ENCODE results near the gene TMEM63A.
"Not testable (repeated sequence)": the region's sequence is repeated elsewhere in the genome, so short reads cannot be mapped to it uniquely, and the experiment has no call there.

Gene TMEM63A

GRCh38 chr1:225842074-225842473 is 40.1 kb downstream of the TMEM63A start:
- Histone ChIP-seq H3K36me3 (ENCODE audit: control insufficient read depth, insufficient read depth, low read length) (peaks cover 19% of the 10 kb centered on the region), H3K4me2 (ENCODE audit: low read length) (no peak overlapping the region), H2AK5ac (ENCODE audit: low read length) (no peak overlapping the region), H3K18ac (ENCODE audit: low read length) (no peak overlapping the region), H4K5ac (ENCODE audit: low read length) (no peak overlapping the region), H2BK5ac (ENCODE audit: low read length) (no peak overlapping the region), H3K27ac (ENCODE audit: low read depth, low read length) (no peak overlapping the region), H2BK15ac (replicated peaks; ENCODE audit: low read depth) (no peak overlapping the region), H3K9ac (ENCODE audit: low read length) (no peak overlapping the region), H3K4ac (ENCODE audit: low read depth, low read length) (no peak overlapping the region), H3K4me1 (ENCODE audit: control insufficient read depth, low read depth, low read length) (no peaks in the 10 kb centered on the region), H3K4me3 (ENCODE audit: low read length) (no peak overlapping the region), H3K79me1 (ENCODE audit: low read length) (no peaks in the 10 kb centered on the region), H2BK120ac (ENCODE audit: low read depth, low read length) (no peak overlapping the region), H3K27me3 (ENCODE audit: insufficient read depth, low read length, poor library complexity) (no peaks in the 10 kb centered on the region), H4K8ac (ENCODE audit: low read depth, low read length) (no peak overlapping the region), H3K23ac (ENCODE audit: low read length) (no peak overlapping the region), H3K56ac (ENCODE audit: low read length) (no peak overlapping the region), H3K79me2 (ENCODE audit: control insufficient read depth, insufficient read depth, low read length) (no peaks in the 10 kb centered on the region)
- DNase-seq = no peak
- WGBS (ENCODE audit: extremely low coverage, insufficient coverage, low lambda C conversion rate) = no CpG with 5 or more reads among the region's 12 CpGs

GRCh38 chr1:225840713-225841112 is 41.5 kb downstream of the TMEM63A start:
- Histone ChIP-seq H3K27ac (ENCODE audit: low read depth, low read length) (no peak overlapping the region), H4K8ac (ENCODE audit: low read depth, low read length) (no peak overlapping the region), H3K4me2 (ENCODE audit: low read length) (no peak overlapping the region), H2BK5ac (ENCODE audit: low read length) (no peak overlapping the region), H4K5ac (ENCODE audit: low read length) (no peak overlapping the region), H3K4me1 (ENCODE audit: control insufficient read depth, low read depth, low read length) (no peaks in the 10 kb centered on the region), H3K23ac (ENCODE audit: low read length) (no peak overlapping the region), H2BK120ac (ENCODE audit: low read depth, low read length) (no peak overlapping the region), H3K27me3 (ENCODE audit: insufficient read depth, low read length, poor library complexity) (no peaks in the 10 kb centered on the region), H3K4me3 (ENCODE audit: low read length) (no peak overlapping the region), H3K56ac (ENCODE audit: low read length) (no peak overlapping the region), H3K18ac (ENCODE audit: low read length) (no peak overlapping the region), H3K79me2 (ENCODE audit: control insufficient read depth, insufficient read depth, low read length) (no peaks in the 10 kb centered on the region), H3K36me3 (ENCODE audit: control insufficient read depth, insufficient read depth, low read length) (peaks cover 12% of the 10 kb centered on the region), H3K9ac (ENCODE audit: low read length) (no peak overlapping the region), H2BK15ac (replicated peaks; ENCODE audit: low read depth) (no peak overlapping the region), H2AK5ac (ENCODE audit: low read length) (no peak overlapping the region), H3K4ac (ENCODE audit: low read depth, low read length) (no peak overlapping the region), H3K79me1 (ENCODE audit: low read length) (no peaks in the 10 kb centered on the region)
- WGBS (ENCODE audit: extremely low coverage, insufficient coverage, low lambda C conversion rate) = no CpG with 5 or more reads among the region's 4 CpGs
- no peak for DNase-seq

GRCh38 chr1:225840223-225840610 is 42.0 kb downstream of the TMEM63A start:
- H2BK5ac ChIP-seq (ENCODE audit: low read length) = no peak overlapping the region
- H3K9ac ChIP-seq (ENCODE audit: low read length) = no peak overlapping the region
- H3K18ac ChIP-seq (ENCODE audit: low read length) = no peak overlapping the region
- no peak overlapping the region for H3K4ac ChIP-seq (ENCODE audit: low read depth, low read length)
- H2BK15ac ChIP-seq (replicated peaks; ENCODE audit: low read depth) = no peak overlapping the region
- H3K4me2 ChIP-seq (ENCODE audit: low read length) = no peak overlapping the region
- H2AK5ac ChIP-seq (ENCODE audit: low read length) = no peak overlapping the region
- no peak overlapping the region for H3K4me3 ChIP-seq (ENCODE audit: low read length)
- H4K5ac ChIP-seq (ENCODE audit: low read length) = no peak overlapping the region
- no peak overlapping the region for H2BK120ac ChIP-seq (ENCODE audit: low read depth, low read length)
- no peak overlapping the region for H3K27ac ChIP-seq (ENCODE audit: low read depth, low read length)
- H3K23ac ChIP-seq (ENCODE audit: low read length) = no peak overlapping the region
- WGBS (ENCODE audit: extremely low coverage, insufficient coverage, low lambda C conversion rate) = no CpG with 5 or more reads among the region's 1 CpG
- no peaks in the 10 kb centered on the region for H3K27me3 ChIP-seq (ENCODE audit: insufficient read depth, low read length, poor library complexity)
- no peak for DNase-seq
- no peaks in the 10 kb centered on the region for H3K79me1 ChIP-seq (ENCODE audit: low read length)
- H3K79me2 ChIP-seq (ENCODE audit: control insufficient read depth, insufficient read depth, low read length) = no peaks in the 10 kb centered on the region
- H3K56ac ChIP-seq (ENCODE audit: low read length) = no peak overlapping the region
- H4K8ac ChIP-seq (ENCODE audit: low read depth, low read length) = no peak overlapping the region
- peaks cover 12% of the 10 kb centered on the region for H3K36me3 ChIP-seq (ENCODE audit: control insufficient read depth, insufficient read depth, low read length)
- no peaks in the 10 kb centered on the region for H3K4me1 ChIP-seq (ENCODE audit: control insufficient read depth, low read depth, low read length)

GRCh38 chr1:225838793-225839192 is 43.4 kb downstream of the TMEM63A start:
- no peak overlapping the region for H2BK120ac ChIP-seq (ENCODE audit: low read depth, low read length)
- H4K5ac ChIP-seq (ENCODE audit: low read length) = no peak overlapping the region
- H2BK15ac ChIP-seq (replicated peaks; ENCODE audit: low read depth) = no peak overlapping the region
- H3K4me3 ChIP-seq (ENCODE audit: low read length) = no peak overlapping the region
- H3K18ac ChIP-seq (ENCODE audit: low read length) = no peak overlapping the region
- H3K4me1 ChIP-seq (ENCODE audit: control insufficient read depth, low read depth, low read length) = no peaks in the 10 kb centered on the region
- no peak overlapping the region for H4K8ac ChIP-seq (ENCODE audit: low read depth, low read length)
- peaks cover 10% of the 10 kb centered on the region for H3K36me3 ChIP-seq (ENCODE audit: control insufficient read depth, insufficient read depth, low read length)
- H3K27ac ChIP-seq (ENCODE audit: low read depth, low read length) = no peak overlapping the region
- H2AK5ac ChIP-seq (ENCODE audit: low read length) = no peak overlapping the region
- H3K23ac ChIP-seq (ENCODE audit: low read length) = no peak overlapping the region
- H3K79me1 ChIP-seq (ENCODE audit: low read length) = no peaks in the 10 kb centered on the region
- no peak overlapping the region for H2BK5ac ChIP-seq (ENCODE audit: low read length)
- H3K9ac ChIP-seq (ENCODE audit: low read length) = no peak overlapping the region
- no peak overlapping the region for H3K4me2 ChIP-seq (ENCODE audit: low read length)
- H3K79me2 ChIP-seq (ENCODE audit: control insufficient read depth, insufficient read depth, low read length) = no peaks in the 10 kb centered on the region
- WGBS (ENCODE audit: extremely low coverage, insufficient coverage, low lambda C conversion rate) = no CpG with 5 or more reads among the region's 14 CpGs
- no peaks in the 10 kb centered on the region for H3K27me3 ChIP-seq (ENCODE audit: insufficient read depth, low read length, poor library complexity)
- DNase-seq = no peak
- H3K56ac ChIP-seq (ENCODE audit: low read length) = no peak overlapping the region
- no peak overlapping the region for H3K4ac ChIP-seq (ENCODE audit: low read depth, low read length)

GRCh38 chr1:225836296-225836695 is 45.9 kb downstream of the TMEM63A start:
- not testable (repeated sequence) for H3K23ac ChIP-seq (ENCODE audit: low read length); H2AK5ac ChIP-seq (ENCODE audit: low read length); H3K4me3 ChIP-seq (ENCODE audit: low read length); H3K9ac ChIP-seq (ENCODE audit: low read length); H4K5ac ChIP-seq (ENCODE audit: low read length); H3K4ac ChIP-seq (ENCODE audit: low read depth, low read length); H3K27ac ChIP-seq (ENCODE audit: low read depth, low read length); H3K4me1 ChIP-seq (ENCODE audit: control insufficient read depth, low read depth, low read length); H3K18ac ChIP-seq (ENCODE audit: low read length); H2BK120ac ChIP-seq (ENCODE audit: low read depth, low read length); H3K27me3 ChIP-seq (ENCODE audit: insufficient read depth, low read length, poor library complexity); H3K79me2 ChIP-seq (ENCODE audit: control insufficient read depth, insufficient read depth, low read length); H3K4me2 ChIP-seq (ENCODE audit: low read length); H2BK15ac ChIP-seq (replicated peaks; ENCODE audit: low read depth); H2BK5ac ChIP-seq (ENCODE audit: low read length); DNase-seq; H3K79me1 ChIP-seq (ENCODE audit: low read length); H4K8ac ChIP-seq (ENCODE audit: low read depth, low read length); H3K56ac ChIP-seq (ENCODE audit: low read length)
- WGBS (ENCODE audit: extremely low coverage, insufficient coverage, low lambda C conversion rate) = no CpG with 5 or more reads among the region's 4 CpGs
- H3K36me3 ChIP-seq (ENCODE audit: control insufficient read depth, insufficient read depth, low read length) = peaks cover 14% of the 10 kb centered on the region

GRCh38 chr1:225835856-225836255 is 46.3 kb downstream of the TMEM63A start:
- no peak overlapping the region for H3K9ac ChIP-seq (ENCODE audit: low read length)
- no peaks in the 10 kb centered on the region for H3K79me1 ChIP-seq (ENCODE audit: low read length)
- no peak overlapping the region for H2BK5ac ChIP-seq (ENCODE audit: low read length)
- H3K79me2 ChIP-seq (ENCODE audit: control insufficient read depth, insufficient read depth, low read length) = no peaks in the 10 kb centered on the region
- no peak overlapping the region for H3K56ac ChIP-seq (ENCODE audit: low read length)
- H3K4ac ChIP-seq (ENCODE audit: low read depth, low read length) = no peak overlapping the region
- no peaks in the 10 kb centered on the region for H3K4me1 ChIP-seq (ENCODE audit: control insufficient read depth, low read depth, low read length)
- H3K27me3 ChIP-seq (ENCODE audit: insufficient read depth, low read length, poor library complexity) = no peaks in the 10 kb centered on the region
- no peak for DNase-seq
- no peak overlapping the region for H3K23ac ChIP-seq (ENCODE audit: low read length)
- H3K4me2 ChIP-seq (ENCODE audit: low read length) = no peak overlapping the region
- H4K8ac ChIP-seq (ENCODE audit: low read depth, low read length) = no peak overlapping the region
- H4K5ac ChIP-seq (ENCODE audit: low read length) = no peak overlapping the region
- H2BK15ac ChIP-seq (replicated peaks; ENCODE audit: low read depth) = no peak overlapping the region
- peaks cover 13% of the 10 kb centered on the region for H3K36me3 ChIP-seq (ENCODE audit: control insufficient read depth, insufficient read depth, low read length)
- no peak overlapping the region for H2BK120ac ChIP-seq (ENCODE audit: low read depth, low read length)
- no peak overlapping the region for H3K27ac ChIP-seq (ENCODE audit: low read depth, low read length)
- no peak overlapping the region for H2AK5ac ChIP-seq (ENCODE audit: low read length)
- no peak overlapping the region for H3K4me3 ChIP-seq (ENCODE audit: low read length)
- no peak overlapping the region for H3K18ac ChIP-seq (ENCODE audit: low read length)
- WGBS (ENCODE audit: extremely low coverage, insufficient coverage, low lambda C conversion rate) = no CpG with 5 or more reads among the region's 3 CpGs

Measured in mesendoderm (in vitro differentiated cells).